HG03045 (cell line): ENCODE data around the gene A4GNT.
"Not testable (repeated sequence)": the region's sequence is repeated elsewhere in the genome, so short reads cannot be mapped to it uniquely, and the experiment has no call there.

ENCODE experiments used
- ATAC-seq: cut with Tn5 transposase; IDR thresholded peaks from one replicate; pipeline ENCODE4 v1.9.1; 2021; ENCODE audit warnings: mild to moderate bottlenecking, moderate library complexity; ENCODE audit not compliant: unreplicated experiment

The A4GNT gene

DNA sequence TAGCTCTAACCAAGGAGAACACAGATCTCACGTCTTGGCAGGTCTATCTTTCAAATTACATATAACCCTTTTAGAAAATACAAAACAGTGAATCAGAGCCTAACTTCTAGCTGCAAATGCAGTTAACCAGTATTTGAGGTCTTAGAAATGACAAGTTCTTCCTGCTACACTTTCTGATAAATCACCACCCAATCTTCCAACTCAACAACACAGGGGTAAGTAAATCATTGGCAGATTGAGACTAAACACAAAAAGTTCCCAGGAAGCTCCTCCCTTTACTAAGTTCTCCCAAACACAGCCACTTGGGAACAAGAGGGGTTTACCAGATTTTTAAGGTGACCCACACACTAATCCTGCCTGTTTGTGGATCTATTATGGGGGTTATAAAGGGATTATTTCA, at the start of gene A4GNT:
A4GNT (minus strand) TSS at position 152 of the 400 bp plus-strand sequence. CDS start 1,134 bp downstream, outside the sequence.
- no peak for ATAC-seq

DNA sequence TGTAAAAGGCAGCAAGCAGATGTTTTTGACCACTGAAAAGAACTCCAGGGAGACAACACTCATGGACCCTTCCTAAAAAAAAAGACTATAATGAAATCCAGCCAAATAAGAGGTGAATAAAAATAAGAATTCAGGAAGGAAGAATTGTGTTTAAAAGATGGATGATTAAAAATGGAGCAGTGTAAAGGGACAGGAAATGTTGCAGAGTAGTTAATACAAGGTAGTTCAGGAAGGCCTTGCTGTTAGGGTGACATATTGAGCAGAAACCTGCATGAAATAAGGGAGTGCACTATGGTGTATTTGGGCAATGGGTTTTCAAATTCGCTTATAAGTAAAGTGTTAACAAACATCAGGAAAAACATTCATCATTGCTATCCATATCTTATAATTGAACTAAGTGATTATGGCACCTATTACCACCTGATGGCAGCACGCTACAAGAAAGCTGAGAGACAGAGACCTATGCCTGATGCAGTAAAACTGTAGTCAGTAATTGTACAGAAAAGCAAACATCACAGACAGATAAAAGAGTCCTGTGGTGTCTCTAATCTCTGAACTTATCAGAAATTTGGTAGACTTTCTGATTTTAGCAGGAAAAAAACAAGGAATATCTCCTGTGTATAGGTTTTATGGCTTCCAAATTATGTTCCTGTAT, 48.3 kb upstream of the A4GNT start:
- no peak for ATAC-seq

DNA sequence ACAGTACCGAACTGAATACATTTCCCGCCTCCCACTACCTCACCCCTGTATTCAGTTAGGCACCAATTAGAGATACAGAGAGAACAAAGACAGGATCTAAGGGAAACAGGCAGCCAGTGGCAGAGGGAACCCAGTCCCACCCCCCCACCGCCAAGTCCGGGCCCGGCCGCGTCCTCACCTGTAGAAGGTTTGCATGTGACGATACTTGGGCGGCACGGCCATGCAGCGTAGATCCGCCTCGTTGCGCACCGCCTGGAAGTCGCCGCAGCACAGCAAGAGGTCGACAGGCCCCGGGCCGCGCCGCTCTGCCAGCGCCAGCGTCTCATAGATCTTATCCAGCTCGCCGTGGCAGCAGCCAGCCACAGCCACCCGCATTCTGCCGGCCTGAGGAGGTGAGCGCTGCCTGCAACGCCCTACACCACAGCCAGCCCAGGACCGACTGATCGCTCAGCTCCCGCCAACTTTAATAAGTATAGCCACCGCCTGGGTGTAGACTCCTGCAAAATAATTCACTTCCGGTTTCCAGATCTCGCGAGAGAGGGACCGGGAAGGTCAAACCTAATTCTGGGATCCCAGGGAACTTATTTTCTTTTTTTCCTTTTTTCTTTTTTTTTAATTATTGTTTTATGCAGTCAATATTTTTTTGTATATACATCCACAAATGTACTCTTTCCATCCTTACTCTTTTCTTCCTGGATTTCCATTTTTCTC, 42.4 kb upstream of the A4GNT start, which contains the start of gene DBR1:
DBR1 (minus strand) TSS at position 501 of the 711 bp plus-strand sequence; CDS start at position 375, 126 bp downstream.
- peak; percentile 94 for ATAC-seq

- no peak for ATAC-seq
These were observed 41.7 kb upstream of the A4GNT start for GRCh38 chr3:138173769-138174420.

DNA sequence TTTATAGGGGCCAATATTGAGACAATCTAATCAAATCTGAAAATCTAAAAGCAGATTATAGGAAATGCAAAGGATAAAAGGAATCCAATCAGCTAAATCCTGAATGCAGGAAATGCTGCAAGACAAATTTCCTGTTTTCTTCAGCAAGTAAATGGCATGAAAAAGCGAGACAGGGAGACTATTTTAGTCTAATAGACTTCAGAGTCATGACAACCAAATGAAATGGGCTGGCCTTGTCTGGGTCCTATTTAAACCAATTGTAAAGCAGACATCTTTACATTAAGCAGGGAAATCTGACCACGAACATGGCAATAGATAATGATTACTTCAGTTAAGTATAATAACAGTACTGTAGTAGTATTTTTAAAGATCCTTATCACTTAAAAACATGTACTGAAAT, 40.4 kb upstream of the A4GNT start:
- no peak for ATAC-seq

DNA sequence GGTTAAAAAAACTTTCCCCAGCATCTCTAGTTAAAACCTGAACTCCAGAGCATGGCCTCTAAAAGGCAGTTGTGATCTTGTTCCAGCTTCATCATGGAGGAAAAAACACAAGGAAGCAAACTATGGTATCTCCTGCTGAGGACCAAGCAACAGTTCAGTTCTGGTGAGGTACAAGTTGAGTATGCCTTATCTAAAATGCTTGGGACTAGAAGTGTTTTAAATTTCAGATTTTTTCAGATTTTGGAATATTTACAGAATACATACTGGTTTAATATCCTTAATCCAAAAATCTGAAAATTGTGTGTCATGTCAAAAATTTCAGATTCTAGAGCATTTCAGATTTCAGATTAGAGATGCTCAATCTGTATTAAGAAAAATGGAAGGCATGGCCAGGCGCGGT, 32.9 kb upstream of the A4GNT start:
- ATAC-seq = no peak

DNA sequence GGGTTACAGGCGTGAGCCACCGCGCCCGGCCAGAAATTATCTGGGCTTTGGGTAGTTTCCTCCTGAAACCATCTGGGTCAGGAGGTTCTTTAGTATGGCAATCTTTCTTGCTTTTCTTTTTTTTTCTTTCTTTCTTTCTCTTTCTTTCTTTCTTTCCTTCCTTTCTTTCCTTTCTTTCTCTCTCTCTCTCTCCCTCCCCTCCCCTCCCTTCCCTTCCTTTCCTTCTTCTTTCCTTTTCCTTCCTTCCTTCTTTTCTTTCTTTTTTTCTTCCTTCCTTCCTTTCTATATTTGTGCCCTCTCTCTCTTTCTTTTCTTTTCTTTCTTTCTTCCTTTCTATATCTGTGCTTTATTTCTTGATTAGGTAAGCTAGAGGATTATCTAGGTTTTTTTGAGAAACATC, 25.6 kb upstream of the A4GNT start:
- no peak for ATAC-seq

- no peak for ATAC-seq
These were observed 22.3 kb upstream of the A4GNT start for GRCh38 chr3:138154534-138154933.

- no peak for ATAC-seq
These were observed 16.3 kb upstream of the A4GNT start for GRCh38 chr3:138148503-138148902.

DNA sequence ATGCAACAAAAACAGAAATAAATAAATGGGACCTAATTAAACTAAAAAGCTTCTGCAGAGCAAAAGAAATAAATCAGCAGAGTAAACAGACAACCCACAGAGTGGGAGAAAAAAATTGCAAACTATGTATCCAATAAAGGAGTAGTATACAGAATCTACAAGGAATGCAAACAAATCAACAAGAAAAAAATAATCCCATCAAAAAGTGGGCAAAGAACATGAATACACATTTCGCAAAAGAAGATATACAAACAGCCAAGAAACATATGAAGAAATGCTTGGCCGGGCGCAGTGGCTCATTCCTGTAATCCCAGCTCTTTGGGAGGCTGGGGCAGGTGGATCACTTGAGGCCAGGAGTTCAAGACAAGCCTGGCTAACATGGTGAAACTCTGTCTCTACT, 10.0 kb upstream of the A4GNT start:
- ATAC-seq = not testable (repeated sequence)

- no peak for ATAC-seq
These were observed 8.8 kb upstream of the A4GNT start for GRCh38 chr3:138140940-138141339.

DNA sequence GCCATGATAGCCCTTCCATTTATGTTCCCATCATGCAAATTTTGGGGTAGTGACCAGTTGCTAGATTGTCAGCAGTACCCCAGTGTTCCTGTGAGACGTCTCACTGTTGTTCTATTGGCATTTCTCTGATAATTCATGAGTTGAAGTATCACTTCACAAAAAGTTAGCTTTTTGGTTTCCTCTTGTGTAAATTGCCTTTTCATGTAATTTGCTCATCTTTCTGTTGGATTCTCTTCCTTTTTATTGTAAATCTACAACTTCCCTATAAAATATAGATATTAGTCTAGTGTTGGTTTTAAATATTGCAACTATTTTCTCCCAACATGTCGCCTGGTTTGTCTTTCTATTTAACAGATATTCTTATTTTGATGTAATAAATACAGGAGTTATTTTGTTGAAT, 7.5 kb upstream of the A4GNT start:
- ATAC-seq = no peak

DNA sequence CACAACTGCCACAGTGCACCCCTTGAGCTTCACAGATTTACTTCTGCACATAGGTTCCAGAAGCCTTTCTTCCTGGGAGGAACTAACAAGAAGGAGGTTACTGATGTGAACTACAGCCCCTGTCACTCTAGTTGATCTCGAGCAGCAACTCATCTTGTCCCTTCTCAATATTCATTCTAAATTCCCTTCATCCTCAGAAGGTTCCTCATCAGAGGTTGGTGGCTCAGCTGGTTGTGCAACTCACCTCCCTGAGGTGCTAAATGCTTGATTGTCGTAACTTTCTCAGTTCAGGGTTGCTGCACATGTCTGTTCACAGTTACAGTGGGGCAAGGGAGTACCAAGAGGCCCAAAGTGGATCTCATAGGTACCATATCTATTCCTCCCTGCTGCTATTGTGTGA, 5.7 kb upstream of the A4GNT start:
- no peak for ATAC-seq

DNA sequence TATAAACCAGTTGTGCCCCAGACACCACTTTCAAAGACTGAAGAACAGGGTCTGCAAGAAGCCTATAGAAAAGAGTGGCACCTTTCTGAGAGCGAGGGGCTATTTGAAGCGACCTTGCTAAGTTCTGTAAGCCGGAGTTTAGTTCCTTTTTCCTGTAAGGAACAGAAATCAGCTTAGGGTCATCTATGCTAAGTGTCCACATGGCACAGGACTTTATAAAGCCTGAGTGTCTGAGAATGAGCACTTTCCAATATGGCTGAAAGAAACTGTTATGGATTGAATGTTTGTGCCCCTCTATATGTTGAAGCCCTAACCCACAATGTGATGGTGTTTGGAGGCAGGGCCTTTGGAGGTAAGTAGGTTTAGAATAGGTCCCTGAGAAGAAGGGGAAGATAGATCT, 4.0 kb upstream of the A4GNT start:
- ATAC-seq = no peak

GRCh38 chr3:138135833-138136194, 3.6 kb upstream of the A4GNT start:
- no peak for ATAC-seq

- no peak for ATAC-seq
These were observed 3.1 kb upstream of the A4GNT start for GRCh38 chr3:138135146-138135832.

DNA sequence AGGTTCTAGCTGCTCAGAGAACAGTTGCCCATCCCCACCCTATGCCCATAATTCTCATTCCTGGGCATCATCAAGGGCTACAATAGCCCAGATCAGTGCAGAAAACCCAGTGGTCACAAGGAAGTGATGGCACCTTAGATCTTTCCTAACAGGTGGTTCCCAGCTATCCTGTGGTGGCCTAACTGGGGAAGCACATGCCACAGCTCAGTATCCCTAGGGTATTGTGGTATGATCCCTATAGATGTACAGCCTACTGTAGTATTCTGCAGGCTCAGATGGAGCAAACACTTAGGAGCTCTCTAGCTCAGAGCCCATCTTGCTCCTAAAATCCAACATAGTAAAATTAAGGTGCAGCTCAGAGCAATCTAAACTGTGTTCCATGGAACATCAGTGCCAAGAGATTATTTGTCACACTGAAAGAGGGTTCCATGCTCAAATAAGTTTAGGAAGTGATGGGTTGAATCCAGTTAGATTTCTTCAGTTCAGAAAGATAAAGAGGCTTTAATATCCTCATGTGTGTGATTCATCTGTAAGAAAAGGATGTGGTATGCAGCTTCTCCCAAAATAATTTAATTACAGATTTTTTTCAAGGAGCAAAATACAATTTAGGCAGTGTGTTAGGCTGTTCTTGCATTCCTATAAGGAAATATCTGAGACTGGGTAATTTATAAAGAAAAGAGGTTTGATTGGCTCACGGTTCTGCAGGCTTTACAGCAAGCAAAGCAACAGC, 4.4 kb downstream of the A4GNT start:
- ATAC-seq = no peak

DNA sequence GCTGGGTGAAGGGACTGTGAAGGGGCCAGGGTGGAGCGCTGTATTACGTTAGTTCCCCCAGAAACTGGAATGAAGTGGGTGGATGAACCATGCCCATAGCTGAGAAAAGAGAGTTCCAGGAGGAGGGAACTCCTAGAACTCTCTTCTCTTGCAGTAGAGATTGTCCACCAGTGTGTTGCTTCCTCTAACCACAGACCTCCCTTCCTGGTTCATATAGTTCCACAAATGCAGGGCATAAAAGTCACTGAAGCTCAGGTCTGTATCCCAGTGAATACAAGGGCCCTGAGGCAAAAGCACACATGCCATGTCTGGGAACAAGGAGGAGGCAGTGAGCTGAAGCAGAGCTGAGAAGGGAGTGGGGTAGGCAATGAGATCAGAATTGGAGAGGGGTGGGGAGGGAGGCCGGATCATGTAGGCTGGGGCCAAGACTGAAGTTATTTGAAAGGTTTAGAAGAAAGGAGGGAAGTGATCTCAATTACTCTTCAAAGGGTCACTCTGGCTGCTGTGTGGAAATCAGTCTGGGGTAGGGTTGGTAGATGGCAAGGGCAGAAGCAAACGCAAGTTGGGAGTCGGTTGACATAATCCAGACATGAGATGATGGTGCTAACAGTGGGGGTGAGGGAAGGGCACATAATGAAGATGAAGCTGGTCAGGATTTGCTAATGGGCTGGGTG, 6.5 kb downstream of the A4GNT start:
- no peak for ATAC-seq

DNA sequence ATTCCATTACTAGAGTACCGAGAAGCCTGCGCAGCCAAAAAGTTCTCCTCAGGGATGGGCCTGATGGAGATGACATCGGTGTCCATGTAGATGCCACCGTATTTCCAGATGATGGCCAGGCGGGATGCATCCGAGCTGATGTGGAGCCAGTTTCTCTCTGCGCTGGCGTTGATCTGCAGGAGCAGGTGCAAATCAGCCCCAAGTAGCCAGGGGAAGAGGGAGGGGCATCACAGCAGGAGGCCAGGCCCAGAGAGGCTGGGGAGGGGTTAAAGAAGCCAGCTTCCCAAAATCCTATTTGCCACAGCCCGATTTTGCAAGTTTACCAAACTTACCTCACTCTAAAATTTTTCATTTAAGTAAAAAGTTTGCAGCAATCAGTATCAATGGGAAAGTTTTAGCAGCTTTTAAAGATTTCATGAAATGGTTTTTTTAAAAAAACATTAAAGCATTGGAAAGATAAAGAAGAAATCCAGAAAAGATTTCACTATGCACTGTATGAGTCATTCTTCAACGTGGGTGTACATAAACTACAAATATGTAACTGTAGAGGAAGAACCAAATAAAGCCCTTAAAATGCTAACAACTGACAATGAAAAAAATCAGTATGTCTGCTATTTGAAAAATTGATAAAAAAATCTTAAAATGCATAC, 7.4 kb downstream of the A4GNT start:
- no peak for ATAC-seq

DNA sequence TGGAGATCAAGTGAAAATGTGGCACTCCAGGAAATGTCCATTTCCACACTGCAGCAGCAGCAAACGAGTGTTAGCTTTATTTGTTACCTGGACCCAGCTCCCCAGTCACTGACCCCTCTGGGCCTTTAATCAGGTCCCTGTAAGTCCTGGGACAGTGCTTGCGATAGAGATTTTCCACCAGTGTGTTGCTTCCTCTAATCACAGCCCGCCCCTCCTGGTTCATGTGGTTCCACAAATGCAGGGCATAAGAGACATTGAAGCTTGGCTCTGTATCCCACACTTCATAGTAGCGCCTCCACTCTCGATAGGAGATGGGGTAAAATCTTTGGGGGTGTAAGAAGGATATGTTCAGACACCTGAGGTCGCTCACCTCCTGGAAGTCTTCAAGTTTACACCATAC, 8.0 kb downstream of the A4GNT start:
- no peak for ATAC-seq
